LNCaP clone FGC (cell line): ENCODE measurements around the gene CFAP97.

Experiments
- DNase-seq: peaks from one replicate; pipeline ENCODE4 v3.0.0-alpha.2; 2011; ENCODE audit warnings: low read depth
- H3K4me3 ChIP-seq: 2 replicates; pipeline ENCODE4 v1.5.1; 2011; ENCODE audit warnings: mild to moderate bottlenecking, low read depth, low read length, control low read depth
- TF ChIP-seq, protein P1 (sequence below): IDR thresholded peaks from 2 replicates; pipeline ENCODE4 v1.5.1; 2012; ENCODE audit warnings: mild to moderate bottlenecking; ENCODE audit not compliant: control insufficient read depth, insufficient read depth; ENCODE audit errors: extremely low read depth

Gene CFAP97

DNA sequence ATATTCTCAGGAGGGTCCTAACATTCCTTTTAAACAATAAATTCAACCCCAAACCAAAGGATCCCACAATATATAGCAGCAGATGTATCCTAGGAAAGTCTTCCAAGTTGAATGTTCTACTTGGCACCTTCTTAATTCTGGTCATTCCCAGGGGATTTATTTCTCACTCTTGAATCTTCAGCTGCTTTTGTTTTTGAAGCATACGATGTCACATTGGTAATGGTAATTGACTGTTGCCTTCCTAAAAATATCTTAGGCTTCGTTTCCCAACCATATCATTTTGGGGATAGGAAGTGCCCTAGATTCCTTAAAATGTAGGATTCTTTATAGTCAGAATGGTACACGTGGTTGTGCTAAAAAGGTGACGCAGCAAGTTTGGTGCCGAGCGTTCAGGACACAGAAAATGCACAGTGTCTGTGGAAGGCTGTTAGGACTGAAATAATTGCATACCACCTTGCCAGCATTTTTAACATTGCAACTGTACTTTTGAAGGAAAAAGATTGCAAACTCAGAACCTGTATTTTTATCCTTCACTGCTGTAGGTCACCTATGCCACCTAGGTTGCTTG lies 13.7 kb upstream of the CFAP97 start:
- DNase-seq = no peak
- H3K4me3 ChIP-seq = no peak overlapping the region
- TF ChIP-seq, protein P1, sequence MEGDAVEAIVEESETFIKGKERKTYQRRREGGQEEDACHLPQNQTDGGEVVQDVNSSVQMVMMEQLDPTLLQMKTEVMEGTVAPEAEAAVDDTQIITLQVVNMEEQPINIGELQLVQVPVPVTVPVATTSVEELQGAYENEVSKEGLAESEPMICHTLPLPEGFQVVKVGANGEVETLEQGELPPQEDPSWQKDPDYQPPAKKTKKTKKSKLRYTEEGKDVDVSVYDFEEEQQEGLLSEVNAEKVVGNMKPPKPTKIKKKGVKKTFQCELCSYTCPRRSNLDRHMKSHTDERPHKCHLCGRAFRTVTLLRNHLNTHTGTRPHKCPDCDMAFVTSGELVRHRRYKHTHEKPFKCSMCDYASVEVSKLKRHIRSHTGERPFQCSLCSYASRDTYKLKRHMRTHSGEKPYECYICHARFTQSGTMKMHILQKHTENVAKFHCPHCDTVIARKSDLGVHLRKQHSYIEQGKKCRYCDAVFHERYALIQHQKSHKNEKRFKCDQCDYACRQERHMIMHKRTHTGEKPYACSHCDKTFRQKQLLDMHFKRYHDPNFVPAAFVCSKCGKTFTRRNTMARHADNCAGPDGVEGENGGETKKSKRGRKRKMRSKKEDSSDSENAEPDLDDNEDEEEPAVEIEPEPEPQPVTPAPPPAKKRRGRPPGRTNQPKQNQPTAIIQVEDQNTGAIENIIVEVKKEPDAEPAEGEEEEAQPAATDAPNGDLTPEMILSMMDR = no peak

DNA sequence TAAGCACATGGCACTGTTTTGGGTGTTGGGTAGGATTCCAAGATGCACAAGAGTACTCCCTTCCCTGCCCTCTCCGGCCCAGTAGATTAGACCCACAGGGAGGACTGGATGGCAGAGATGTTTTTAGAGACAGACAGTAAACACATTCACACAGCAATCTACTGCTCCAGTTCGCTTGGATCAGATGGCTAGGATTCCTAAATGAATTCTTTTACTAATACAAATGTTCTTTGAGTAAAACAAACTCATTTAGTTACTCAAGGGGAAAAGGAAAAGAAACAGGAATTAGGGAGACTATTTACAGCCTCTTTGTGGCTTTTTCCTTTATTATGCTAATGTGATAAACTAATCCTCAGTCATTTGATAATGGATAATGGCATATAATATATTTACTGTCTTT lies 11.5 kb upstream of the CFAP97 start:
- no peak overlapping the region for H3K4me3 ChIP-seq
- TF ChIP-seq, protein P1 = no peak
- no peak for DNase-seq

DNA sequence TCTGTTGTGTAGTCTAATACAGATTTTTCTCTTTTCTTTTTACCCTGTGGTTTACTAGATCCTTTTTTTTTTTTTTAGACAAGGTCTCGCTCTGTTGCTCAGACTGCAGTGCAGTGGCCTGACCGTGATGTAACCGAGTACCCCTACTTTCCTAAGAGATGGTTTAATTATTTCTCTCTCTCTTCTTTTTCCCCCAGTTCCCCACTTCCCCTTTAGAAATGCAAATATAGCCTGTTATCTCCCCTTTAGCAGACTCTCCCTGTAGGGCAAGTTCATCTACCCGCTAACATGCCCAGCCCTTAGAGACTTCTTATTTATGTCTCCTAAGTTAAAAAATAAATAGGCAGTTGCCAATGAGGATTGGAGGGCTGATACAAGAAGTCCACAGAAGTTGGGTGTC lies 10.1 kb upstream of the CFAP97 start:
- no peak for DNase-seq
- H3K4me3 ChIP-seq = no peak overlapping the region
- TF ChIP-seq, protein P1 = no peak

DNA sequence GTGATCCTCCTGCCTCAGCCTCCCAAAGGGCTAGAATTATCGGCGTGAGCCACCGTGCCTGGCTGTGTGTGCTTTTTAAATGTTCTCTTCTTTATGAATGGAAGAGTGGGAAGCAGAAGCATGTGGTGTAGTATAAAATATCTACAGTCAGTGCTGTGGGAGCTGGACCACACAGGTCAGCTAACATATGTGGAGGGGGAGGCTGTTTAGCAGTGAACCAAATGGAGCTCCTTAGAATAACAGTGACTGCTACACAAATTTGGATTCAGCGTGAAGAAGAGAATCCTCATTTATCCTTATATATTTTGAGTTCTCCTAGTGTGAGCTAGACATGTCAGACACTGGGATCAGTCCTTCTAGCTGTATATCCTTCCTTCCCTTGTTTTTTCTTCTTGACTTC lies 8.8 kb upstream of the CFAP97 start:
- H3K4me3 ChIP-seq = no peak overlapping the region

DNA sequence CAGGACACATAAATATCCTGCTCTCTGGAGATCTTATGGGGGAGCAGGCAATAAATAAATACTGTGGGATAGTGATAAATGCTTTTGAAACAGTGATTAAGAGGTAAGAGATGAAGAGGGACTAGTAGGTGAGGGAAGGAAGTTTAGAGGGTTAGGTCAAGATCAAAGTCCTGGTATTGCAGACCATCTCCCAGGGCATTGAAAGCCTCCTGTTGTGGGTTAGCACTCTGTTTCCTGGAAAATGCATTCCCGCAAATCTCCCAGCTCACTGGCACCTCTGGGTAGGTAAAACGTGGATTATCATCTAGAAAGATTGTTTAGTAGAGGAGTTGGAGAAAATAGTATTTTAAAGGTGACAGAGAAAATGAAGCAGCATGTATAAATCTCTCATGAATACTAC lies 7.8 kb upstream of the CFAP97 start:
- H3K4me3 ChIP-seq = peak overlapping the region; percentile 70
- TF ChIP-seq, protein P1 = no peak
- DNase-seq = no peak

More for the DNA sequence above, 8.8 kb upstream of the CFAP97 start:
- DNase-seq = no peak
- TF ChIP-seq, protein P1 = no peak

DNA sequence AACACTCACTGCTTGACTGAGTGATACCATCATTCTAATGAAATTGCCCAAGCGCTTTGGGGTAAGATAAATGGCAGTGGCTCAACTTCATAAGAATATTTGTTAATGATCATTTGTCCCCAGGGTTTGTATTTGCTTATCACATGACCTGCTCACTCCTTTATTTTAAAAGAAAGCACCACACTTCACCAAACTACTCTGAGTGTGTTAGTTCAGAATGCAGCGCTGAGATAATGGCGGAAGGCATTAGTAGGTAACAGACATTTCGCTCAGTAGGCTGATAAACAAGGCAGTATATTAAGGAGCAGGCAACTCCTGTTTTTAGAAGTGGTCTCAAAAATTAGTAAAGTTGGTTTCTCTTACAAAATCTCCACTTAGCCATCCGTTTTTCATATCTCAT lies 7.2 kb upstream of the CFAP97 start:
- TF ChIP-seq, protein P1 = no peak
- no peak for DNase-seq
- peak overlapping the region; percentile 70 for H3K4me3 ChIP-seq
